Articular chondrocyte of knee joint (primary cell): ENCODE data around the gene ACVR1B. TPM values are rescaled to one million over a fixed set of nuclear protein-coding genes. Genes with fewer than 3 reads are reported as not detected.

ENCODE experiments used
- small RNA-seq: library from RNA; depleted of rRNA; stranded (forward); fragments of <200 nt; gene quantifications from one replicate; pipeline ENCODE3, GENCODE V24; 2012
- total RNA-seq: library from RNA; depleted of rRNA; stranded (reverse); fragments of >200 nt; gene quantifications from 2 replicates; pipeline ENCODE4 v1.2.3, GENCODE V29; 2012

Gene ACVR1B
- 8.2 and 8.8 TPM in 2 replicates for total RNA-seq

DNA sequence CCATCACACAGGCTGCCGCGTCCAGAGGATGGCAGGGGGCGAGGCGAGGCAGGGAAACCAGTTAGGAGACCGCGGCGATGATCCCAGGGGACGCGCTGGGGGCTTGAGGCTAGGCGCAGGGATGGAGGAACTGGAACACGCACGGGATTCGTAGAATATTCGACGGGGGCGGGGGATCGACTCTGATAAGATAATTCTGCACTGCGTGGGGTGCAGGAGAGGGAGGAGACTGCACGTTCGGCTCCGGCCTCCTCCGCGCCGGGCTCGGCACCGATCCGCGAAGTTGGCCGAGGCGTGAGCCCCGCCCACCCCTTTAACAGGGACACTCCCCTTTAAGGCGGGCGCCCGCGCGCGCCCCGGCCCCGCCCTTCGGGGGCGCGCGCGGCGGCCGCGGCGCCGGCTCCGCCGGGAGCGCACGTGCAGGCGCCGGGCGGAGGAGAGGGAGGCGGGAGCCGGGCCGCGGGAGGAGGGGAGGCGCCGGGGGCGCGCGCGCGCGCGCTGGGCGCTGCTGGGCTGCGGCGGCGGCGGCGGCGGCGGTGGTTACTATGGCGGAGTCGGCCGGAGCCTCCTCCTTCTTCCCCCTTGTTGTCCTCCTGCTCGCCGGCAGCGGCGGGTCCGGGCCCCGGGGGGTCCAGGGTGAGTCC, at the start of gene ACVR1B:
TSS of gene ACVR1B (plus strand) at position 501 of the 644 bp plus-strand sequence. CDS start at position 546, 45 bp downstream.

DNA sequence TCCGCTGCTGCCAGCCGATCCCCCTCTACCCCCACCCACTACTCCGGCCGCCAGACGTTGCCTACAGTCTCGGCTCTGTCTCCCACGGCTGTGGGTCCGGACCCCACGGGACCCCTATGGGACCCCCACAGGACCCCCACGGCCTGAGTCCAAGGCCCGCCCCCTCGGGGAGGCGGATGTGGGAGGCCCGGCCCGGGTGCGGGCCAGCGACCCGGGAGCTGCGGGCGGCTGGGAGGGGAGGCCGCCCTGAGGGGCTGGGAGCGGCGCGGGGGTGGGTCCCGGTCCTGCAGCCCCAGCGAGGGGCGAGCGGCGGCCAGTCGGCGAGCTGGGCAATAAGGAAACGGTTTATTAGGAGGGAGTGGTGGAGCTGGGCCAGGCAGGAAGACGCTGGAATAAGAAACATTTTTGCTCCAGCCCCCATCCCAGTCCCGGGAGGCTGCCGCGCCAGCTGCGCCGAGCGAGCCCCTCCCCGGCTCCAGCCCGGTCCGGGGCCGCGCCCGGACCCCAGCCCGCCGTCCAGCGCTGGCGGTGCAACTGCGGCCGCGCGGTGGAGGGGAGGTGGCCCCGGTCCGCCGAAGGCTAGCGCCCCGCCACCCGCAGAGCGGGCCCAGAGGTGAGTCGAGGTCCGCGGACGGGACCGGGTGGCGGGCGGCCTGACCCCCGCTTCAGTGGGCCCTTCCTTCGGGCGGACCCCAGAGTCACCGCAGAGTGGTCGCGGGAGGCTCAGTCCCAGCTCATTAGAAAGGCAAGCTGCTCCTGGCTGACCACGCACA, 44.2 kb upstream of the ACVR1B start, which contains the start of gene ACVRL1:
TSS of gene ACVRL1 (plus strand) at position 422 of the 773 bp plus-strand sequence. CDS start 4,971 bp downstream, outside the sequence.

DNA sequence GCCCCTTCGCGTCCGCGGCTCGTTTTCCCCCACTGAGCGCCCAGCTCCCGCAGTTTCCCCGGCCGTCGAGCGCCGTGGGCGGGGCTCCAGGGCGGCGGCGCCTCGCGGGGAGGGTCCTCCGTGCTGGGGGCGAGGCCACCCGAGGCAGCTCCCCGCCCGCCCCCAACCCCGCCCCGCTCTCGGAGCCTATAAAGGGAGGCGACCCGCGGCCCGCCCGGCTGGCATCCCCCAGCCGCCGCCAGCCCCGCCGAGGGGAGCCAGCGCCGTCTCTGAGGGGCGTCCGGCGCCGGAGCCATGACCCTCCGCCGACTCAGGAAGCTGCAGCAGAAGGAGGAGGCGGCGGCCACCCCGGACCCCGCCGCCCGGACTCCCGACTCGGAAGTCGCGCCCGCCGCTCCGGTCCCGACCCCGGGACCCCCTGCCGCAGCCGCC, 55.2 kb downstream of the ACVR1B start, which contains the start of gene TAMALIN:
TSS of gene TAMALIN (plus strand) at position 221 of the 432 bp plus-strand sequence. CDS start at position 295, 74 bp downstream.

Small RNA genes lying within 50 kb of the gene (small RNA-seq; reads per million reads assigned to genes)
- gene RNU6-574P = not detected

Other genes with a start within 250 kb of the ACVR1B start
- under 0.01 and 0.13 TPM in 2 replicates for gene FIGNL2, start 103.0 kb upstream of the ACVR1B start, total RNA-seq
- not detected in 2 replicates for gene ANKRD33, start 63.6 kb upstream of the ACVR1B start, total RNA-seq
- 6.1 and 13.8 TPM in 2 replicates for gene ACVRL1, start 44.2 kb upstream of the ACVR1B start, total RNA-seq
- 0.65 TPM in 2 replicates for gene TAMALIN, start 55.2 kb downstream of the ACVR1B start, total RNA-seq
- 6.1 and 25.6 TPM in 2 replicates for gene NR4A1, start 99.7 kb downstream of the ACVR1B start, total RNA-seq
- 37.5 and 45.2 TPM in 2 replicates for gene ATG101, start 118.3 kb downstream of the ACVR1B start, total RNA-seq
- 0.39 and 0.65 TPM in 2 replicates for gene SMIM41, start 128.0 kb downstream of the ACVR1B start, total RNA-seq
- 0.52 and 0.97 TPM in 2 replicates for gene KRT80, start 240.3 kb downstream of the ACVR1B start, total RNA-seq